Stimulated activated CD8-positive, alpha-beta memory T cell treated with anti-CD3 and anti-CD28 coated beads, Interleukin-12 subunit alpha, Interleukin-12 subunit beta, amount 100 ng/mL, for 4 hours (primary cell): ENCODE results near the gene HMCN1.

Experiments used
- DNase-seq: peaks from one replicate; pipeline ENCODE4 v3.0.0-alpha.2; 2020; ENCODE audit warnings: low read depth

Gene HMCN1

DNA sequence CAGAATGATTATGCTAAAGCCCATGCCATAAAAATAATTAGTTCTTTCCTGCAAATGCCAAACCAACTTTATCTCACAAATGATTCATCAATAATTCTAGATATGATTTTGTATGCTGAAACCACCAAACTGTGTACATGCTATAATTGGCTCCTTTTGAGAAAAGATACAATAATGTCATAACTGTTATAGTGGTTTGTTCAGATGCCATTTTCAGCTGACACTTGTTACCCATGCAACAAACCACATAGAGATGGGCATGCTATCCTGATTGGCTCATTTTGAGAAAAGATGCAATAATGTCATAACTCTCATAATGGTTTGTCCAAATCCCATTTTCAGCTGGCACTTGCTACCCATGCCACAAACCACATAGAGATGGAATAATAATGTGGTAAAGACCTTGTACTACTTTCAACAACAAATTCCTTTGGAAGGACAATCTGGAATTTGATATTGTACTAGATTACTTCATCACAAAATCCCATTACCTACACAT lies 357.1 kb downstream of the HMCN1 start:
- no peak for DNase-seq

DNA sequence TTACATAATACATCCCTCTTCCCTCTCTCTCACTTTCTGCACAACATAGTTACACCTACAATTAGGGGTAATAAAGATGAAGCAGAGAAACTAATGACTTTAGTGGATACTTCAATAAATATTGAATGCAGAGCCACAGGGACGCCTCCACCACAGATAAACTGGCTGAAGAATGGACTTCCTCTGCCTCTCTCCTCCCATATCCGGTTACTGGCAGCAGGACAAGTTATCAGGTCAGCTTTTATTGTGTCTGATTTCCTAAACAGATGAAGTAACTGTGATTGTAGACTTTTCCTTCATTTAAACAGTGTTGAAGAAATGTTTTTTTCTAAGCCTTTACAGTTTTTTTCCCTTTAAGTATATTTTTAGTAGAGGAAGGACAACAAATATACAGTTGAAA lies 359.2 kb downstream of the HMCN1 start:
- no peak for DNase-seq

DNA sequence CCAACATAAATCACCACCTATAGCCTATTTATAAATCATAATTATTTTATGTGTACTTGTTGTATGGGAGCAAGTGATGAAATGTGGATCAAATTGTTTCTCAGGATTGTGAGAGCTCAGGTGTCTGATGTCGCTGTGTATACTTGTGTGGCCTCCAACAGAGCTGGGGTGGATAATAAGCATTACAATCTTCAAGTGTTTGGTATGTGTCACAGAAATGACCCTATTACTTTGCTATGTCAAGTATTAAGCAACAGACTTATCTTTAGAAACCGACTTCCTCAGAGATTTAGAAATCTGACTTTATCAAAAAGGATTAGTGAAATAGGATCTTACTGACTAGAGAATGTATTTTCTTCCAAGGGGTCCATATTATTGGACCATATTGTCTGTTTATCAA lies 360.0 kb downstream of the HMCN1 start:
- DNase-seq, result no peak

DNA sequence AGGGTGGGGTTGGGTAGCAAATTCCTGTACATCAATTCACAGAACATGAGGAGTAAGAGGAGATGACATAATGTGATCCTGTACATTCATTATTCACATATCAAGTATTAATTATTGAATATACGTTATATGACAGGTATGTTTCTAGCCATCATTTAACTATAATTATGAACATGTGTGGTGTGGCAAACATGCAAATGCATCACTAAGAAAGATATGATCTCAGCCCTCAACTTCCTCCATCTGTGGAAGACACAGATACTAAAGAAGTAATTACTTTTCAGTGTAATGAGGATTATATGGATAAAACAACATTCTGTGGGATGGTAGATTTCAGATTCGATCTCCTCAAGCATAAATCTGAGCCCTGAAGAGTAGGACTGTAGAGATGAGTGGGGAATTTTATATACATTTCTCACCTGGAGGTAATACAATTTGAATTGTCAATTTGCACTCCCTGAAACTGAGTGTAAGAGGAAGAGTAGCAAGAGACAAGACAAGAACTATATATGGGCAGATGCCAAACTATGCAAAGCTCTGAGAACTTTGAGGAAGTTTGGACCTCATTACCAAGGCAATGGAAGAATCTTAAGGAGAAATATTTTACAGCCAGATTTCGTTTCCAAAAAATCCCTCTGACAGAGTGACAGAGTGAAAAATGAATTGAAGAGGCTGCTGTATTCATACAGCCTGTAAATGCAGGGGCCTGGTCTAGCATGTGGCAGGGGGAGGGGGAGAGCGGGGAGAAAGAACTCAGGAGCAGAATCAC lies 365.3 kb downstream of the HMCN1 start:
- no peak for DNase-seq

DNA sequence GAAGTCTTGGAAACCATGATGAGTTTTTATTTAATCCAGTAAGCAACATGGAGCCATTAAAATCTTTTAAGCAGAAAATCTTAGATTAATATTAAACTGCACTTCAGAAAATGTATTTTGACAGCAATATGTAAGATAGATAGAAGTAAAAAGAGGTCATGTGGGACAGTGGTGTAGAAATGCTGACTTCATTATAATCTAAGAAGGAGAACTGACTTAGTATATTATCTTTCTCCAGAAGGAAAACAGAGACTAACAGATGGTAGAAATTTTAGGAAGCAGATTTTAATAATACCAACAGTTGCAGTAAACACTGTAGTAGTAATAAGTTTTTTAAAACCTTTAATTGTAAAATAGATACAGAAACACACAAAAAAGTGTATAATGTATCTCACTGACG lies 367.9 kb downstream of the HMCN1 start:
- no peak for DNase-seq

DNA sequence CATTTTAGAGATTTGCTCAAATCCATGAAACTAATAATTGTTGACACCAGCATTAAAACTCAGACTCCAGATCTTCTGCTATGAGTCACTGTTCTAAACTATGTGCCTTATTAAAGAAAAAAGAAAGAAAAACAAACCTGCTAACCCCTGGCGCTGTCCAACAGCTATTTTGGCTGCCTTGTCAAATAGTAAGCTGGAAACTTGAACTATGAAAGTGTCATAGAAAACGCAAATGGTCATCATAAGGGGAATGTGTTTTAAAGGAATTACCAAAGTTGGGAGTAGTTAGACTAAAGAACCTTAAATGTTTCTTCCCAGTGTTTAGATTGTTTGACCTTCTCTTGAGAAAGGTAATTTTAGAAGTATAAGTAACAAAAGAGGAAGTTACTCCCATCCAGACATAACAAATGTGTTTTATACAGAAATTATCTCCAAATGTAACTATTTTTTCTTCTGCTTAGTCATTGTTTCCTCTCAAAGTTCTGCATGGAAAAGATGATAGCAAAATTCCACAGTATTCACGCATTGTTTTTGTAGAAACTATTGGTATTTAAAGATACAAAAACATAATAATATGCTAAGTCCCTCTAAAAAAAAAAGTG lies 368.5 kb downstream of the HMCN1 start:
- DNase-seq, result no peak

DNA sequence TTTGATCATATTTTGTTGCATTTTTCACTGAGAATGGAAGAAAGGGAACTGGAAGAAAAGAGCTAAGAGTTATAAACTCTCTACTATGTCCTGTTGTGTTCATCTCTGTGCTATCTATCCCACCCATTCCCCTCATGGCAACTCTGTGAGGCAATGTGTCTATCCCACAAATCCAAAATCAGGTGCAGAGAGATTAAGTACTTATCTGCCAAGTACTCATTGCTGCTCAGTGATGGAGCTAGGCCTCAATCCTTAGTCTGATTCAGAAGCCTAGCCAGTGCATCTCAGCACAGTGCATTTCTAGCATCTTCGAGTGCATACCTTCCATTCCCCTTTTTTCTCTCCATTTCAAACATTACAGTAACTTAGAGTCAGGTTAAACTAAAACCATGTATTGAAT lies 370.3 kb downstream of the HMCN1 start:
- DNase-seq, result no peak

DNA sequence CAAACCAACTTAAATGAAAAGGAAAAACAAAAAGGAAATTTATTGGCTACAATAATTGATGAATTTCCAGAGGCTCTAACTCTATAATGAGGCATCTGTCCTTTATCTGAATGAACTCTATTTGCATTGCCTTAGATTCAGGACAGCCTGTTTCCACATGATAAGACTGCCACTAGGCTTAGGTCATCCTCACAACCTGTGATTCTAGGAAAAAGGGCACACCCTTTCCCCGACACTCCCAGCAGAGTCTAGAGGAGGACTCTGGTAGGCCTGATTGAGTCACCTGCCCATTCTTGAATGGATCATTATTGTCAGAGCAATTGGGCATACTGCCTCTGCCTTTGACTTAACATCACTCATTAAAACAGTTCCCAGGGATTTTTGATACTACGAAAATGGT lies 378.1 kb downstream of the HMCN1 start:
- DNase-seq, result no peak

DNA sequence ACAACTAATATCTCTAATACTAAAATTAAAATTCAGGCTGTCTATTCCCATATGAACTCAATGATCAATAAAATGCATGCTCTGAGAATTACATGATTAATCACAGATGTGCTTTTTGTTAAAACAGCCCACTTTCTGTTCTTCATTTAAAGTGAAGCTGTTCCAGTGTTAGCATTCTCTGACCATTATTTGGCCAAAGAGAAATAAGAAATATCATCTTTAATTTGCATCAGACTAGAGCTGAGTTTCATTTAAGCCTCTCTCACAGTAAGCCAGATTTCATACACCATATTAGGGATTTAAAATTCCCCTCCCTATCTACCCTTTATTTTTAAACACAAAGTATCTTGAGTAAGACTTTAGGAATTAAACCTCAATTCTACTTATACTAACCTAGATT lies 379.3 kb downstream of the HMCN1 start:
- DNase-seq, result no peak

DNA sequence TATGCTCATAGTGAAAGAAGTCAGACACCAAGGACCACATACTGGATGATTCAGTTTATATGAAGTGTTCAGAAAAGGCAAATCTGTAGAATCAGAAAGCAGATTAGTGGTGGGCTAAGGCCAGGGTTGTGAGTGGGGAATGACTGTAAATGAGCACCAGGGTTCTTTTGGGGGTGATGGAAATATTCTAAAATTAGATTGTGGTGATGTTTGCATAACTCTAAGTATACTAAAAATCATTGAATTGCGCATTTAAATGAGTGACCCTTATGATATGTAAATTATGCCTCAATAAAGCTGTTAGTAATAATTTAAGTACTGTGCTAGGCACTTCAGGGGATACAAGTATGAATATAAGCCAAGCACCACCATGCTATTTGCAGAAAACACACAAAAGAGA lies 384.5 kb downstream of the HMCN1 start:
- DNase-seq, result no peak

DNA sequence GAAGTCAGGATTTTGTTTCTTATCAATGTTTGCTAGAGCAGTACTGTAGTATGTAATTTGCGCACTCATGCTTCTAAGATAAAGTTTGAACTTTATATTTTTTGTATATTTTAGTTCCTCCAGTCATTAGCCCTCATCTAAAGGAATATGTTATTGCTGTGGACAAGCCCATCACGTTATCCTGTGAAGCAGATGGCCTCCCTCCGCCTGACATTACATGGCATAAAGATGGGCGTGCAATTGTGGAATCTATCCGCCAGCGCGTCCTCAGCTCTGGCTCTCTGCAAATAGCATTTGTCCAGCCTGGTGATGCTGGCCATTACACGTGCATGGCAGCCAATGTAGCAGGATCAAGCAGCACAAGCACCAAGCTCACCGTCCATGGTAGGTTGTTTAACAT lies 388.6 kb downstream of the HMCN1 start:
- DNase-seq, result no peak

DNA sequence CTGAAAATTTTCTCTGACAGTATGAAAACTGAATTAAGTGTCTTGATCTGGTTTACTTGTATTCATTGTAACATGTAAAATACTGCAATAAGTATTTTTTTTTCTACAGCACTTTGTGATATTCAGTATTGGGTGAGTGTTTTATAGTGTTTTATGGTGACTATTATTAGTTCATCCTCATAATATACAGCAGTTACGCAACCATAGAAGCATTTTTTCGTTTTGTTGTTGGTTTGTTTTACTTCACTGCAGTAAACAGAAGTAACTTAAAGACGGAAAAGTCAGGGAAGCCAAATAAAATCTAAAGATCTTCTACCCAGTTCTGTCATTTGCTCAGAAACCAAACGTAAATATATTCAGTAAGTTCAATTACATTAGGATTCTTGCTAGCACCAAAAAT lies 390.8 kb downstream of the HMCN1 start:
- DNase-seq, result no peak

DNA sequence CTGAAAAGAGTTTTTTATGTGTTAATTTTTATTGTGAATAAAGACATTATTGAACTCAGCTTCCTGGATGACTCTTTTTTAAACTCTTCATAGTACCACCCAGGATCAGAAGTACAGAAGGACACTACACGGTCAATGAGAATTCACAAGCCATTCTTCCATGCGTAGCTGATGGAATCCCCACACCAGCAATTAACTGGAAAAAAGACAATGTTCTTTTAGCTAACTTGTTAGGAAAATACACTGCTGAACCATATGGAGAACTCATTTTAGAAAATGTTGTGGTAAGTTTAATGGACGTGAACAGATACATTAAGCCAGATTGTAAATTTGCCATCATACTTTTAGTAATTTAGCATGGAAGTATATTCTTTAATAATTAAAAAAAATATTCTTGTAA lies 391.3 kb downstream of the HMCN1 start:
- no peak for DNase-seq

DNA sequence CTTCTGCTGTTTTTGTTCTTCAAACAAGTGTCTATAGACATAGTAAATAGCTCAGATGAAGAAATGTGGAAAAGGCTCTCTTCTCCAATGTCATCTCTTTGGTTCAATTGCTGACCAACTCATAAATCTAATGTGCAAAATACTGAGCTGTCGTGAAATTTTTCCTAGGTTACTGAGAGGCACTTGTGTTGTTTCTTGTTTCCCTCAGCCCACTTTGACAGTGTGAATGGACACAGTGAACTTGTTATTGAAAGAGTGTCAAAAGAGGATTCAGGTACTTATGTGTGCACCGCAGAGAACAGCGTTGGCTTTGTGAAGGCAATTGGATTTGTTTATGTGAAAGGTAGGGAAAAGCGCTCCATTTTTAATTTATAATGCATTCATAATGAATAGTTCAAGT lies 395.6 kb downstream of the HMCN1 start:
- DNase-seq, result no peak

DNA sequence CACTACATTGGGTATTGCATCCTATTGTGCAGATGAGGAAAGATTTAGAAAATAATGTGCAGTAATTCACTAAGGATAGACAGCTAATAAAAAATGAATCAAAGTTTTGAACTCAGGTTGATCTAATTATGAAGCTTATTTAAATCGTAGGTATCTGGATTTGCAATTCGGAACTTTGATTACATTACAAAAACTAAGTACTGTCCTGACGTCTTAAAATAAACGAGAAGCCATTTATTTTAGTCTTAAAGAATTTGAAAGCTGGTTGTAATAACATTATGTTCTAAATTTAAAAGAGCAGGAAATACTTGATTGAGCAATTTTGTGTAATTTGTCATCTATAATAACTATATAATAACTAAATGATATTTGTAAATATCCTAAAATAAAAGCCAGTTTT lies 404.9 kb downstream of the HMCN1 start:
- DNase-seq, result no peak

DNA sequence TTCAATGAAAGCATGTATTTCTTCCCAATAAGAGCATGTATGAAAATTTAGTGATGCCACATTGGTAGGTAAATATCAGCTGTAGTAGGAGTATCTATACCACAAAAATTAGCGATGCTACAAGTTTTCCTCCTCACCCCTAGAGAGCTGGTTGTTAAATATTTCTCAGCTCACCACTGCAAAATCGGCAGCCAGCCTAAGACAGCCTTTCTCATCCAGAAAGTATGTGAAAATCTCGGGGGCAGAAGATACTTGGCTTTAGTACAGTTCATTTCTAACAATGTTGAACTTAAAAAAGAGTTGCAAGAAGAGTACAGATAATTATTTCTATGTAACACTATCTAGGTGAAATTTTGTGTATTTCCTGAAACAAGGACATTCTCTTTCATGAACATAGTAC lies 405.5 kb downstream of the HMCN1 start:
- no peak for DNase-seq

DNA sequence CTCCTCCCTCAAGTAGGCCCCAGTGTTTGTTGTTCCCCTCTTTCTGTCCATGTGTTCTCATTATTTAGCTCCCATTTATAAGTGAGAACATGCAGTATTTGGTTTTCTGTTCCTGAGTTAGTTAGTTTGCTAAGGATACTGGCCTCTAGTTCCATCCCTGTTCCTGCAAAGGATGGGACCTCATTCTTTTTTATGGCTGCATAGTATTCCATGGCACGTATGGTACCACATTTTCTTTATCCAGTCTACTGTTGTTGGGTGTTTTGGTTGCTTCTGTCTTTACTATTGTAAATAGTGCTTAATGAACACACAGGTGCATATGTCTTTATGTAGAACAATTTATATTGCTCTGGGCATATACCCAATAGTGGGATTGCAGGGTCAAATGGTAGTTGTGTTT lies 408.0 kb downstream of the HMCN1 start:
- DNase-seq, result no peak

DNA sequence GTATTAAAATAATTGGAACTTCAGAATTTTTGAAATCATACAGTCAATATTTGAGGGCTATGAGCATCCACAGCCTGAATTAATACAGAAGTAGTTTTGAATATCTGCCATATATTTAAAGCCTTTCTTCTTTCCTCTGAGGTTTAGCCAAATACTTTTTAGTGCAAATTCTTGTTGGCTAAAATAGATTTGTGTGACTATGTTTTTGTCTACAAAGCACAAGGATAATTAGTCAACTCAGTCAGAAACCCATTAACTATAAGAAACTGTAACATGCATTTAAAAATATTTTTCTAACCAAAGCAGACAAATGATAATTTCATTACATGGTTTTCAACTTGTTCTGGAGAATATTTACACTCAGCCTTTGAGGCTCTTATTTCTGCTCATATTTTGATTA lies 408.7 kb downstream of the HMCN1 start:
- no peak for DNase-seq

DNA sequence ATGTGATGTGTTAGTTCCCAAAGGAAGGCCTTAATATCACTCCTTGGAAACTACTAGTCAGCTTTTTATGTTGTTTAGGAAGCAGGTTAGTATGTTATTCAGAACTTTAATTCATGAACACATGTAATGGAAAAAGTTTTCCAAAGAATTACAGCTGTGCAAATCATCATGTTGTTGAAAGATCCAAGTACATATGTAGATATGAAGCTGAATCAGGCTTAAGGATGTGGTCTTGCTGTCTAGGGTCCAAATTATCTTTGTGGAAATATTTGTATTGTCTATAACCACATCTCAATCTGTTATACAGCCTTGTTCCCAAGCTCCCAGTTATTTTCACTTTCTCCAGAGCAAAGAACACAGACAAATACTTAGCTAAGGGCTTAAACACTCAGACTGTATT lies 409.3 kb downstream of the HMCN1 start:
- no peak for DNase-seq

DNA sequence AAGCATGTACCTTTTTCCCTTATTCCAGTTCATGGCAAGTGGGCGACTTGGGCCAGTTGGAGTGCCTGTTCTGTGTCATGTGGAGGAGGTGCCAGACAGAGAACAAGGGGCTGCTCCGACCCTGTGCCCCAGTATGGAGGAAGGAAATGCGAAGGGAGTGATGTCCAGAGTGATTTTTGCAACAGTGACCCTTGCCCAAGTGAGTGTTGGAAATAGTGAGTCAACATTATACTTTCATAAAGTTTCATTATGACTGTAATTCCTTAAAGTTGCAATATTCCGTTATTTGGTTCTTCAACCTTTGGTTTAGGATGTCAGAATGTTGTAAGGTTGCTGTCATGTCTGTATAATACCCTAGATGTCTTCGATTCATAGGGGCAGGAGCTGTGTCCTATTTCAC lies 410.3 kb downstream of the HMCN1 start:
- DNase-seq, result no peak

DNA sequence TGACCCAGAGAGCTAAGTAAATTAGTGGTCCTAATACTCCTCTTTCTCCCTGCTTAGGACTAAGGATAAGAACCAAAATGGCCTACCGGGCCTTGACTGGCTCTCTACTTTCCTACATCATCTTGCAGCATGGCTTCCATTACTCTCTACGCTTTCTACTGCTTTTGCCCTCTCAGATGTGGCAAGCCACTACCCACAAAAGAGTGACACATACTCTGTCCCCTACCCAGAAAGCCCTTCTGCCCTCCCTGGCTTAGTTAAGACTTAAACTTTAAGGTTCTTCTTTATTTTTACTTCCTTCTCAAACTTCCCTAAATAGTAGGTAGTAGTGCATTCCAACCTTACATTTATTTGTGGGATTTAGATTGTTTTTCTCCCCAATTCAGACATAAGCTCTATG lies 412.8 kb downstream of the HMCN1 start:
- no peak for DNase-seq

DNA sequence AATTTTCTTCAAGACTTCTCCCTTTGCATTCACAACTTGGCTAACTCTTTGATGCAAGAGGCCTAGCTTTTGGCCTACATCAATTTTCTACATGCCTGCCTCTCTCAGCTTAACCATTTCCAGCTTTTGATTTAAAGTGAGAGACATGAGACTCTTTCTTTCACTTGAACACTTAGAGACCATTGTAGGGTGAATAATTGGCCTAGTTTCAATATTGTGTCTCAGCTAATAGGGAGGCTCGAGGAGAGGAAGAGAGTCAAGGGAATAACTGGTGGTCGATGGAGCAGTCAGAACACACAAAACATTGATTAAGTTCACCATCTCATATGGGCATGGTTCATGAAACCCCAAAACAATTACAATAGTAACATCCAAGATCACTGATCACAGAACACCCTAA lies 415.4 kb downstream of the HMCN1 start:
- no peak for DNase-seq

DNA sequence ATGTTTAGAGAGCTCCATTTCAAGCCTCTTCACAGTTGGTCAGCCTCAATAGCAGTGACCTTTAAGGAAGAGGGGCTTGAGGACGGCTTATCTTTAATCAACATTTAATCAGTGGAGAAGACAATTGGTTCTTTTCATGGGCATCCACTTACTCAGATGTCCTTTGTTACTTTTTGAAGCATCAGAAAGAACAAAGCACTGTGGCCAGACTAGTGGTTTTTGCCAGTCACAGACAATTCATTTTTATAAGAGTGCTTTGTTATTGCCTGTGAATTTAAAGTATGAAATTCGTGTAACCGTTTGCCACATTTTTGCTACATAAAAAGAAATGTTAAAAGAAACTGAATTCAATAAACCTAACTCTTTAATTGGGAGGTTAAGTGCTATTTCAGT lies 418.0 kb downstream of the HMCN1 start:
- no peak for DNase-seq

DNA sequence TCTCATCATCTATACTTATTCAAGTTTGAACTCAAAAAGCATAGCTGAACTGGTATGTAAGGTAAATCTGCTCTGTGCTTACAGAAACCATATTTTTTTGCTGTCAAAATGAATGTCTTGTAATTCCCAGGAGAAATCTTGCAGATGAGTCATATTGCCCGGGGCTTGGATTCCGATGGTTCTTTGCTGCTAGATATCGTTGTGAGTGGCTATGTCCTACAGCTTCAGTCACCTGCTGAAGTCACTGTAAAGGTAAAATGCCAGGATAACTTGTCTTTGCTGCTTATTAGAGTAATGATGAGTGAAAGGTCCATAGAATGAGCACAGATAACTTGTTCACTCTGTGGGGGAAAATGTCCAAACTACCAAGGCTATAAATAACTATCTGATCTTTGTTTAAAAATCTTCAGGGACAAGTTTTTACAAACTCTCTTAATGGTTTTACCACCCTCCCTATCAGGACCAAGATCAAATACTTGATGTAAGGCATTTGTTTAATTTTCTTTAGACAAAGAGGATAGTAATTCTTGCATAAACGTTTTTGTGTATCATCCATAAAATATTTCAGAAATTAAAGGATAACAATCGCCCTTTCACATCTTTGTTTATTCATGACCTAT lies 418.5 kb downstream of the HMCN1 start:
- no peak for DNase-seq
